SK-N-SH (cell line): ENCODE measurements around the gene FBF1. TPM values are rescaled to one million over a fixed set of nuclear protein-coding genes. Genes with fewer than 3 reads are reported as not detected.

Experiments
- CTCF ChIA-PET: fragments of 300-600, 350-600 bp; formaldehyde crosslinking; extraction: SDS; loops from one replicate; lab custom pipeline; 2021; lab: Yijun Ruan, JAX
- POLR2A ChIA-PET: fragments of 350-600 bp; sonication (Branson Sonifier 250); formaldehyde crosslinking; extraction: SDS; loops from one replicate; lab custom pipeline; 2020; ENCODE audit warnings: antibody characterized with exemption, inconsistent platforms; lab: Yijun Ruan, JAX
- DNase-seq: peaks from one replicate; pipeline ENCODE4 v3.0.0; 2012
- H2AFZ ChIP-seq: fragments of 200-600 bp; sonication (generic); 2 replicates; pipeline ENCODE4 v1.8.1; 2016; ENCODE audit warnings: antibody characterized with exemption, mild to moderate bottlenecking, low read depth
- H3F3A ChIP-seq: fragments of 200-600 bp; sonication (generic); replicated peaks from 2 replicates; pipeline ENCODE3; 2016; ENCODE audit warnings: antibody characterized with exemption, mild to moderate bottlenecking; ENCODE audit not compliant: insufficient read depth
- H3K27ac ChIP-seq, 2 experiments: fragments of 200-500 bp in 1 of 2; fragments of 200-600 bp in 1 of 2; sonication (Bioruptor generic) in 1 of 2; sonication (generic), shearing (Covaris generic) in 1 of 2; 2 replicates each; pipeline versions ENCODE4 v1.5.1 to v1.6.1; 2014 to 2016; ENCODE audit warnings: low read depth in 2 of 2, inconsistent platforms in 1 of 2, low read length in 1 of 2, mild to moderate bottlenecking in 1 of 2, mixed read lengths in 1 of 2
- H3K27me3 ChIP-seq: fragments of 200-600 bp; sonication (generic), shearing (Covaris generic); 2 replicates; pipeline ENCODE4 v1.6.1; 2016; ENCODE audit warnings: mixed run types; ENCODE audit not compliant: insufficient read depth
- H3K36me3 ChIP-seq, 2 experiments: fragments of 200-500 bp in 1 of 2; fragments of 200-600 bp in 1 of 2; sonication (Bioruptor generic) in 1 of 2; sonication (generic) in 1 of 2; replicated peaks in 1 of 2; 2 replicates each; pipeline versions ENCODE3 to v1.5.1; 2014 to 2016; ENCODE audit warnings: low read length in 1 of 2, mild to moderate bottlenecking in 1 of 2; ENCODE audit not compliant: insufficient read depth in 2 of 2, control insufficient read depth in 1 of 2
- H3K4me1 ChIP-seq, 2 experiments: fragments of 200-500 bp in 1 of 2; fragments of 200-600 bp in 1 of 2; sonication (Bioruptor generic) in 1 of 2; sonication (generic), shearing (Covaris generic) in 1 of 2; 2 replicates each; pipeline versions ENCODE4 v1.5.1 to v1.6.1; 2014 to 2016; ENCODE audit warnings: low read depth in 1 of 2, low read length in 1 of 2, mixed run types in 1 of 2; ENCODE audit not compliant: insufficient read depth in 2 of 2, control insufficient read depth in 1 of 2
- H3K4me2 ChIP-seq: fragments of 200-600 bp; sonication (generic), shearing (Covaris generic); 2 replicates; pipeline ENCODE4 v1.6.1; 2017; ENCODE audit warnings: mixed run types
- H3K4me3 ChIP-seq, 2 experiments: fragments of 200-500 bp in 1 of 2; fragments of 200-600 bp in 1 of 2; sonication (Bioruptor generic) in 1 of 2; sonication (generic), shearing (Covaris generic) in 1 of 2; 2 replicates each; pipeline versions ENCODE4 v1.5.1 to v1.8.1; 2014 to 2016; ENCODE audit warnings: low read depth in 2 of 2, inconsistent platforms in 1 of 2, low read length in 1 of 2, mild to moderate bottlenecking in 1 of 2, mixed read lengths in 1 of 2, moderate library complexity in 1 of 2
- H3K79me2 ChIP-seq: fragments of 200-600 bp; sonication (generic); 2 replicates; pipeline ENCODE4 v1.8.1; 2017; ENCODE audit warnings: mild to moderate bottlenecking; ENCODE audit not compliant: insufficient read depth
- H3K9ac ChIP-seq: fragments of 200-600 bp; sonication (generic); 2 replicates; pipeline ENCODE4 v1.6.1; 2017; ENCODE audit warnings: mixed run types
- H3K9me2 ChIP-seq: fragments of 200-600 bp; sonication (generic); 2 replicates; pipeline ENCODE4 v1.6.1; 2017; ENCODE audit warnings: mixed run types
- H3K9me3 ChIP-seq: fragments of 200-600 bp; sonication (generic); 2 replicates; pipeline ENCODE4 v1.6.1; 2017; ENCODE audit warnings: mixed run types, mild to moderate bottlenecking, moderate library complexity
- H4K20me1 ChIP-seq: fragments of 200-600 bp; sonication (generic); 2 replicates; pipeline ENCODE4 v1.6.1; 2017; ENCODE audit warnings: mild to moderate bottlenecking, mixed run types; ENCODE audit not compliant: insufficient read depth
- CHD2 ChIP-seq: fragments of 150-350 bp; IDR thresholded peaks from 2 replicates; pipeline ENCODE4 v1.6.1; 2018; ENCODE audit warnings: low read length; ENCODE audit not compliant: partially characterized antibody
- FOSL2 ChIP-seq: IDR thresholded peaks from 2 replicates; pipeline ENCODE4 v1.4.0; 2012; ENCODE audit warnings: low read depth, mild to moderate bottlenecking, moderate library complexity, borderline replicate concordance
- FOXJ3 ChIP-seq: sonication (generic); formaldehyde crosslinking; IDR thresholded peaks from 2 replicates; pipeline ENCODE4 v1.5.1; 2020; ENCODE audit warnings: mild to moderate bottlenecking, missing genetic modification reagents
- FOXM1 ChIP-seq: IDR thresholded peaks from 2 replicates; pipeline ENCODE4 v1.4.0; 2012; ENCODE audit warnings: low read depth, mild to moderate bottlenecking
- GABPA ChIP-seq: IDR thresholded peaks from 2 replicates; pipeline ENCODE4 v1.4.0; 2012; ENCODE audit warnings: low read depth, mild to moderate bottlenecking
- JUND ChIP-seq: IDR thresholded peaks from 2 replicates; pipeline ENCODE4 v1.4.0; 2012
- MXI1 ChIP-seq: IDR thresholded peaks from 2 replicates; pipeline ENCODE4 v1.6.1; 2012; ENCODE audit warnings: mild to moderate bottlenecking, low read depth, low read length, improper control_type of control experiment
- NRF1 ChIP-seq: IDR thresholded peaks from 2 replicates; pipeline ENCODE4 v1.6.1; 2012; ENCODE audit warnings: low read depth, mild to moderate bottlenecking, low read length
- POLR2AphosphoS5 ChIP-seq: IDR thresholded peaks from 2 replicates; pipeline ENCODE4 v1.6.1; 2012; ENCODE audit warnings: low read depth, low read length
- RAD21 ChIP-seq: IDR thresholded peaks from 2 replicates; pipeline ENCODE4 v1.6.1; 2012; ENCODE audit warnings: mild to moderate bottlenecking, low read length
- RCOR1 ChIP-seq: fragments of 150-350 bp; IDR thresholded peaks from 2 replicates; pipeline ENCODE4 v1.6.1; 2017; ENCODE audit warnings: antibody characterized with exemption, low read length
- RFX5 ChIP-seq: IDR thresholded peaks from 2 replicates; pipeline ENCODE4 v1.6.1; 2012; ENCODE audit warnings: mild to moderate bottlenecking, improper control_type of control experiment, low read length
- RXRA ChIP-seq: IDR thresholded peaks from 2 replicates; pipeline ENCODE4 v1.4.0; 2012; ENCODE audit warnings: low read depth, mild to moderate bottlenecking, borderline replicate concordance
- SIN3A ChIP-seq: IDR thresholded peaks from 2 replicates; pipeline ENCODE4 v1.6.1; 2012; ENCODE audit warnings: low read depth, mild to moderate bottlenecking, low read length, moderate library complexity, borderline replicate concordance
- SMC3 ChIP-seq: IDR thresholded peaks from 2 replicates; pipeline ENCODE4 v1.6.1; 2012; ENCODE audit warnings: low read depth, low read length, improper control_type of control experiment
- TAF1 ChIP-seq: IDR thresholded peaks from 2 replicates; pipeline ENCODE4 v1.6.1; 2012; ENCODE audit warnings: low read depth, mild to moderate bottlenecking, low read length, moderate library complexity, borderline replicate concordance
- TCF12 ChIP-seq: IDR thresholded peaks from 2 replicates; pipeline ENCODE4 v1.4.0; 2012
- USF2 ChIP-seq: fragments of 150-350 bp; IDR thresholded peaks from 2 replicates; pipeline ENCODE4 v1.6.1; 2017; ENCODE audit warnings: antibody characterized with exemption, low read length, low read depth, borderline replicate concordance
- WGBS: methylation state at CpG from one replicate; pipeline ENCODE4 v1.1.6; 2017; ENCODE audit warnings: low lambda C conversion rate; 5-methylcytosine and 5-hydroxymethylcytosine counted together
- polyA plus RNA-seq, 3 experiments: library from polyadenylated mRNA; depleted of rRNA; stranded (reverse); fragments of >200 nt; gene quantifications; 2 replicates each; pipeline ENCODE4 v1.2.3, GENCODE V29; 2012
- TF ChIP-seq, protein P1 (sequence below): IDR thresholded peaks from 2 replicates; pipeline ENCODE4 v1.4.0; 2012; ENCODE audit warnings: low read depth
- TF ChIP-seq, protein P2 (sequence below): IDR thresholded peaks from 2 replicates; pipeline ENCODE4 v1.4.0; 2012; ENCODE audit warnings: low read depth, borderline replicate concordance

FBF1 gene
- polyA plus RNA-seq, 1 of the 3 experiments (the other 2 are of a cell fraction): 19.0 TPM

- 84% methylated on average over 8 of the region's 8 CpGs for WGBS
- CTCF ChIA-PET: interaction anchor here (0.6 to 5.3 kb wide), 7 partner anchors 10 to 115 kb away, joined by 3 to 28 read pairs (median 3); partner anchors contain the start of genes CDK3 and MRPL38
- POLR2A ChIA-PET: interaction anchor here (1.3 kb wide), 1 partner anchor 10 kb away, joined by 5 read pairs; no protein-coding TSS in a partner anchor
- Histone ChIP-seq H3K9me2 (no peaks in the 10 kb centered on the region), H3K9ac (no peak overlapping the region), H3K4me2 (no peak overlapping the region), H3K27ac (no peak overlapping the region), H3K9me3 (no peaks in the 10 kb centered on the region), H3K4me1 (peaks cover 0 to 5% of the 10 kb centered on the region in 2 experiments; a peak in 1 of 4 replicates), H3K36me3 (peaks cover 4 to 8% of the 10 kb centered on the region in 2 experiments), H3K79me2 (no peaks in the 10 kb centered on the region), H4K20me1 (no peaks in the 10 kb centered on the region), H3K27me3 (no peaks in the 10 kb centered on the region), H3K4me3 (no peak overlapping the region), H2AFZ (no peak overlapping the region), H3F3A (no peaks in the 10 kb centered on the region)
- no peak for DNase-seq
- TF ChIP-seq USF2 (no peak), GABPA (no peak), RAD21 (no peak), POLR2AphosphoS5 (no peak), NRF1 (no peak), MXI1 (no peak), CHD2 (no peak), RXRA (no peak), TAF1 (no peak), FOSL2 (no peak), RCOR1 (no peak), FOXM1 (no peak), RFX5 (no peak), SMC3 (no peak)
These were observed 25.6 kb downstream of the FBF1 start for GRCh38 chr17:75915268-75915667.

GRCh38 chr17:75914643-75915267 is 26.1 kb downstream of the FBF1 start:
- no peaks in the 10 kb centered on the region for H3K9me2 ChIP-seq
- H3F3A ChIP-seq: no peaks in the 10 kb centered on the region
- no peak overlapping the region for H3K4me2 ChIP-seq
- H3K27ac ChIP-seq: no peak overlapping the region
- H3K9me3 ChIP-seq: no peaks in the 10 kb centered on the region
- 96% methylated on average over 31 of the region's 34 CpGs for WGBS
- H3K4me3 ChIP-seq: no peak overlapping the region
- H3K36me3 ChIP-seq: peaks cover 4 to 8% of the 10 kb centered on the region in 2 experiments
- H4K20me1 ChIP-seq: no peaks in the 10 kb centered on the region
- H3K4me1 ChIP-seq: peaks cover 0 to 10% of the 10 kb centered on the region in 2 experiments; a peak in 1 of 4 replicates
- no peak overlapping the region for H2AFZ ChIP-seq
- no peaks in the 10 kb centered on the region for H3K27me3 ChIP-seq
- DNase-seq: no peak
- H3K9ac ChIP-seq: no peak overlapping the region
- TF ChIP-seq, protein P1, sequence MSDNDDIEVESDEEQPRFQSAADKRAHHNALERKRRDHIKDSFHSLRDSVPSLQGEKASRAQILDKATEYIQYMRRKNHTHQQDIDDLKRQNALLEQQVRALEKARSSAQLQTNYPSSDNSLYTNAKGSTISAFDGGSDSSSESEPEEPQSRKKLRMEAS: no peak
- TF ChIP-seq, protein P2, sequence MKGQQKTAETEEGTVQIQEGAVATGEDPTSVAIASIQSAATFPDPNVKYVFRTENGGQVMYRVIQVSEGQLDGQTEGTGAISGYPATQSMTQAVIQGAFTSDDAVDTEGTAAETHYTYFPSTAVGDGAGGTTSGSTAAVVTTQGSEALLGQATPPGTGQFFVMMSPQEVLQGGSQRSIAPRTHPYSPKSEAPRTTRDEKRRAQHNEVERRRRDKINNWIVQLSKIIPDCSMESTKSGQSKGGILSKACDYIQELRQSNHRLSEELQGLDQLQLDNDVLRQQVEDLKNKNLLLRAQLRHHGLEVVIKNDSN: no peak
- TF ChIP-seq CHD2 (no peak), RFX5 (no peak), SIN3A (no peak), JUND (no peak), FOXJ3 (CRISPR knock-in tag) (no peak), TCF12 (no peak), GABPA (no peak), NRF1 (no peak), RAD21 (no peak)
- ChIA-PET POLR2A (no interaction called here), CTCF (interaction anchor here (0.6 to 5.3 kb wide), 7 partner anchors 10 to 116 kb away, joined by 3 to 28 read pairs (median 4); partner anchors contain the start of genes CDK3 and MRPL38)
- H3K79me2 ChIP-seq: no peaks in the 10 kb centered on the region
